Stimulated activated CD4-positive, alpha-beta T cell treated with anti-CD3 and anti-CD28 coated beads, Interleukin-1b, Interleukin-23, amount 100 ng/mL, for 48 hours (primary cell): Measurements from ENCODE around the gene HBP1.
"Not testable (repeated sequence)": the region's sequence is repeated elsewhere in the genome, so short reads cannot be mapped to it uniquely, and the experiment has no call there.

Experiments
- DNase-seq: peaks from one replicate; pipeline ENCODE4 v3.0.0-alpha.2; 2020

The HBP1 gene

DNA sequence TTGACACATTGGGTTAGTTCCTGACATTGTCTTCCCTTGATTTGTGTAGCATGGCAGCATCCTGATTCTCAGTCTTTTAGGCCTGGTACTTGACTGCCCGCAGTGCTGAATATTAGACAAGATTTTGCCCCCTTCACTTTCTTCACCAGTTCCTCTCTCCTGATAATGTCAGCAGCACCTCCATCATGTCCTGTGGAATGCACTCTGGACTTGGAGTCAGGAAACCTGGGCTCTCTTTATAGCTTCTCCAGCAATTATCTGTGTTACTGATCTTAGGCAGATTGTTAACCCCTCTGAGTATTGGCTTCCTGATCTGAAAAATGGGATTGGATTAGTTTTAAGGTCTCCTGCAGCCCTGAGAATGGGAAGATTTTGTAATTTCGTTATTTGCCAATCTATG, 19.0 kb downstream of the HBP1 start:
- DNase-seq = no peak

DNA sequence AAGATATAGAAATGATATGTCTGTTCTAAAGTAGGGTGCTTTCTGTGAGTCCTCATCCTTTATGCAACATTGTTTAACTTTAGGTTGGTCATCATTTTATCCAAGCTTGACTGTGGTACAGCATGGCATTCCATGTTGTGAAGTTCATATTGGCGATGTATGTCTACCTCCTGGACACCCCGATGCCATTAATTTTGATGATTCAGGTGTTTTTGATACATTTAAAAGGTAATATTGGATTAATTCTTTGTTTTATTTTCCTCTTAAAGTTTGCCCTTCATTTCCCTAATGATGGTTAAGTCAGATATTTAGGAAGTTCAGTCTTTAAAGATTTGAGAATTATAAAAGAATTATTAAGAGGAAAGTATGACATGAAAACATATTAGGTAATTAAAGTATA, 21.3 kb downstream of the HBP1 start:
- no peak for DNase-seq

DNA sequence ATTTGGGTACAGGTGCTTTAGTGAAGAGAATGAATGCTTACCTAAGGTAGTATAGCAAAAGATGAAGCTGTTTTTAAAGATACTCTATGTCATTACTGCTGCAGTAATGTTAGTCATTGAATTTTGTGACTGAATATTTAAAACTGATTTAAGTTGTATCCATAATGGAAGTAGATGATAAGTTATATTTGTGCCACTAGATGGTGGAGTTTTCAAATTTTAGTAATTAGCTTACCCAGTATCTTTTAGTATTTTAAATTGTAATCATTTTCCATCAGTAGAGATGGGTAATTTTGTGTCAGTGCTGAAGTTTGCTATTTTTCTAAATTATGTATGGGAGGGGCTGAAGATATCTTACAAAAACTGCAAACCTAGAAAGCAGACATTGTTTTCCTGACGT, 25.2 kb downstream of the HBP1 start:
- no peak for DNase-seq

DNA sequence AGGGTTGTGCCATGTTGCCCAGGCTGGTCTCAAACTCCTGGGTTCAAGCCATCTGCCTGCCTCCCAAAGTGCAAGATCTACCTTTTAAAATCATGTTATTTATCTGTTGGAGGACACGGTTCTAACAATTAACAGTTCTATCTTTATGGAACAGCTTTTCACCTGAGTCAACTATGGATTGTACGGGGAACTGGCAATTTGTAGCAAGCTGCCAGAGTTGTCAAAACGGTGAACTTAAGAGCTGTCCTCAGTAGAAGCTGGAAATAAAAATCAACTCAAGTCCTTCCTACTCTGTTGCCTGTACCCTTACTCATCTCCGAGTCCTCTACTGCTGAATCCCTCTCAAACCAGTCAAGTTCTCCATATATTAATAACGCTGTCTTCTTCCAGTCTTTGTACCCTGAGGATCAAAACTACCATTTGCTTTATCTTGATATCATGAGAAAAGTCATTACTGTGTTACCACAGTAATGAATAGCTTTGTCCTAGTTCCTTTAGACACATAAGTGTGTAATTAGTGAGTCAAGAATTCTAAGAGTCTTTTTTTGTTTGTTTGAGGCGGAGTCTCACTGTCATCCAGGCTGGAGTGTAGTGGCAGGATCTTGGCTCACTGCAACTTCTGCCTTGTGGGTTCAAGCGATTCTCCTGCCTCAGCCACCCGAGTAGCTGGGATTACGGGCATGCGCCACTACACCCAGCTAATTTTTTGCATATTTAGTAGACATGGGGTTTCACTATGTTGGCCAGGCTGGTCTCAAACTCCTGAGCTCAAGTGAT, 28.2 kb downstream of the HBP1 start:
- no peak for DNase-seq

DNA sequence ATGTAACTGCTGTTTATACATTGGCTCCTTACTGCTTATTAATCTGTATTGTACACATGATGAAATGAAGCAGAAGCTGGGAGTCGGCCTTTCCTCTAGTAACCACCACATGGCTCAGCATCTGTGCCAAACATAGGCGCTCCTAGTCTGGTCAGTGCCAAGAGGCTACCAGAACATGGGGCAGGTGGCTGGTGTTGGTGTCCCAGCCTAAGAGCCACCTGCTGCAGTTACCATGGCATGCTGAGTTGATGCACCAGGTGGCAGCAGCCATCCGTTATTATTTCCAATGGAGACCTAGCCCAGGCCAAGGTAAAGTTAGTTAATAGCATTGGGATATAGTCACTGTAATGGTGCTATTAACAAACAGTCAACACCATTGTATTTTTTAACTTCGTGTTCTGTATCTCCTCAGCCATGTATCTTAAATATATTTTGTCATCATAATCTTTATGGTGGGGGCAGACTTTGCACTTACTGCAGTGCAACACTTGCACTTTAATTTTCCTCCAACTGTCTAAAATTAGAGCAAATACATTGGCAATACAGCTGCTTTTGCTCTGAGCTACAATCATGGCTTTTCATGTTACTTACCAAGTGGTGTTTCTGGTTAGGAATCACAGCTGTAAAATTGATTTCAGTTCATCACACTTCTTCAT, 33.1 kb downstream of the HBP1 start:
- DNase-seq = peak; percentile 21

DNA sequence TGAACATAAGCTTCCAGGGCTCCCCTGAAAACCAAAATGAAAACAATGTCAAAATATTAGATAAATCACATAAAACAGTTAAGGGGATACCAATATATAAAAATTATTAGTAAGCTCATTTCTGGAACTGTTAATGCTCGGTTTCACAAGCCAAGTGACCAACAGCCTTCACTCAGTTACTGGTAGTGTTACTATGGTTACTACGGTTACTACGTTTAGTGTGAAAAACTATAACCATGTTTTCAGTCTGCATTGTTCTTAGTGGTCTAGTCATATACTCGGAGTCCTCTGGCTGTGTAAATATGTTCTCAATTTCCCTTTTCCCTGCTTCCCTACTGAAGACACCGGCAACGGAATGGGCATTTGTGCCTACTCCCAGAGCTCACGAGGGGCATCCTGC, 34.8 kb downstream of the HBP1 start:
- no peak for DNase-seq

DNA sequence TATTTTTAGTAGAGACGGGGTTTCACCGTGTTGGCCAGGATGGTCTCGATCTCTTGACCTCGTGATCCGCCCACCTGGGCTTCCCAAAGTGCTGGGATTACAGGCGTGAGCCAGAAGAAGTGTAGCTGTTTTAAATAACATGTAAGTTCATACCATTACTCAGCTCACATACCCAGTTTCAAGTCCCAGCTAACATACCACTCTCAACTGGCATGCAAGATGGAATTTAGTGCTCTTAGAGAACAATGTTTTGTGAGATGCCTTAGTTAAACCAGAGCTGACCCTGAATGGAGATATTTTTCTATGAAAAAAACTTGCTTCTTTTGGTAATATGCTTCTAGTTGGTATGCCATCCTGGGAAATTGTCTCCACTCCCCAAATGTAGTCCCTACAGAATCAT, 37.3 kb downstream of the HBP1 start:
- DNase-seq = no peak

DNA sequence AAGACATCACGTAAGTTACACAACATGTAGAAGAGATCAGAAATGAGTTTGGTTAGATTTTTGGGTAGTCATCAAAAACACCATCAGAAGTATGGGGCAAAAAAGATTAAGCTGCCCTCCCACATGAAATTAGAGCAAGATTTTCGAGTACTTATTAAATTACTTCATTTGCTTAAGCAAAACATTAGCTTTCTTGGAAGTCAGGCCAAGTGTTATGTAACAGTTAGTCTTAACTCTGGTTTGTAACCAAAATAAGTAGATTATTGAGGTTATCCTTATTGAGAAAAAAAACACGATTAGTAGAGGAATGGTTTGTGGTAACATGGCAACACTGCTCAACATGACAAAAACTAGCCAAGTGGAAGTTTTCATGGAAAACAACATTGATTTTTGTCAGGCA, 37.9 kb downstream of the HBP1 start:
- DNase-seq = no peak

DNA sequence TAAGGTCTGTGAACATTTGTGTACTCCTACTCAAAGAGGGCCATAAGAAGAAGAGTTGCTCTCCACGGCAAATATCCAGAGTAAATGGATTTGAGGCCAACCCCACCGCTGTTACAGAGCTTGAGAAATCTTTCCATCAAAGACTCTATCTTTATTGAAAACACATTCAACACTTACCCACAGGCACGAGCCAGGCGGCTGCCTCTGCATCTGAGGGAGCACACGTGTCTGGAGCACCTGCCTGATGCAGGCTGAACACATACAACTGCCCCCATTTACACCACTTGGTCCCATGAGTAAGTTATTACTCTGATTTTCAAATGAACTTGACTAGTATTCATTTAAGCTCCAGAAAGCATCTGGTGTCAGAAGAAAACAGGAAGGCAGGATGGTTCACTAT, 38.7 kb downstream of the HBP1 start:
- DNase-seq = no peak

DNA sequence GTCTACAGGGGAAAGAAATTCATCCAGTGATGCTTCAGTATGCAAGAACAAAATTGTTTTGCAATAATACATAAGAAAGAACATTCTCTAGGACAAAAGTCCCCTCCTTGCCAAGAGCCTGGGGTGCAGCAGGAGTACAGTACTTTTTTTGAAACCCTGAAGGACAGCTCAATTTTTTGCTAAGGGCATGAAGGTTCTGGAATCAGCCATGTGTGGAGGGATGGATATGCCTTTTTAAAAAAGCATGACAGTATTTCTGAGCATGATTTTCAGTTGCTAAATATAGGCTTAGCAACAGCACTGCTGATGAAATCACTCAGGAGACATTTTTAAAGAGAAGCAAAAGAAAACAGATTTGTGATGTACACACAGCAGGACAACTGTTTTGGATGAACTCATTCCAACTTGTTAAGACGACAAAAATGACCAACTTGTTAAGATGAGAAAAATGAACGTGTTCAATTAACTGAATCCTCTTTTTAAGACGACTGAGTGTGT, 39.3 kb downstream of the HBP1 start:
- no peak for DNase-seq

DNA sequence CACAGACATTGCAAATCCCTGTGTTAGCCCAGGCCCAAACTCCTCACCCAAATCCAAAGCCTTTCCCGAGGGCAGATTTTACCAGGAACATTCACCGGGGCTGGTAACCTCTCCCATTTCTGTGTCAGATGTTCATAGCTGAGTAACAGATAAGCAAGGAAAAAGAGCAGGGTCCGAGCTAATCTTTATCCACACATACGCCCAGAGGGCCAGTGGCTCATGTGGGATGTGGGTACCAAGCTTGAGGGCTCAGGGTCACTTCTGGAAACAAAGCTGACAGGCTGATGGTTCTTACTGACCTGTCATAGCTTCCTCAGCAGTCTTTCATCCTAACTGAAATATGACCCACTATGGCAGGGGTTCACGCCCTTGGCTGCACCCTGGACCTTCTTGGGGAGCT, 39.8 kb downstream of the HBP1 start:
- no peak for DNase-seq

DNA sequence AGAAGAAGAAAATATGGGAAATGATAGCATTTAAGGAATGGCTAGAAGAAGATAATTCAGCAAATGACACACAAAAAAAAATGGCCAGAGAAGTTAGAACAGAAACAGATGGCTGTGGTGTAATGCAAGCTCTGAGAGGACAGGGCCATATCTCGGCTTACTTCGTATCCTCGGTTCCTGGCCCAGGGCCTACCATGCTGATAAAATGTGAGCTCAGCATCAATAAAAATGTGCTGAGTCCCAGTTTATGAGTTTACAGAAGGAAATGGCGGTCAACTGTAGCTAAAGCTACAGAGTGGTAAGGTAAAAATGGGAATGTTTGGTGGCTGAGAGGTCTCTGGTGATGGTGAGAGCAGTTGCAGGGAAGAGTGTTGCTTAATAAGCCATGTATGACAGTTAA, 40.8 kb downstream of the HBP1 start:
- DNase-seq = no peak

DNA sequence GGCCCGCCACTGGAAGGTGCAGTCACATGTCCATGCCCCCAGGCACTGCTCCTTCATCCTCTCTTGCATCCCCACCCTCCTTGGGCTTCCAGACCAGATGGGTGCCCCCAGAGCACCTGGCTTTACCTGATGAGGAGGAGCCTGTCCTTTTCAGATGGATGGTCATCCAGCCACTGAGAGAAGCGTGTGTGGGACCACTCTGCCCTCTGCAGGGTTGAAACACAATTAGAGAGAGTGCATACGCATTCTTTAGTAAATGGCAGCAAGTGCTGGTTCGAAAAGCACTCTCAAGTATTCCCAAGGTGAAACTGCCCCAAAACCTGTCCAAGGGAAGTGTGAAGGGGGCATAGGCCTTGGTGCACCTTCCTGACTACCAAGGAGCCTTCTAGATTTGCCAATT, 41.6 kb downstream of the HBP1 start:
- no peak for DNase-seq

DNA sequence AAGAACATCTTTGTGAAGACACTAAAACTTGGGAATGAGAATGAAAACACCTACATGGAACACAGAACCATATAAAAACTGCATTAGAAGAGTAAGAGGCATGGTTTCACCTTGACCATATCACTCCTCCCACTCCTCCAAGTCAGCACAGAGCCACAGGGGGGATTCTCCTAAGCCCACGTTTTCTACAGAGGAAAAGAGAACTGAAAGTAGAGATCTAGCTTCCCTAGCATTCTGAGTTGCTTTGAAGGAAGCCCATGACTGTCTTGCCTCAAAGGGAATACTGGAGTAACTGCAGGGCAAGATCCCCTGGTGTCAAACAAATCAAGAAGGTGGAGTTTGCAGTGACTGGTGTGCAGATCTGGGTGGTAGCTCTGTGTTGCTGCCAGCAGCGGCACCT, 43.9 kb downstream of the HBP1 start:
- no peak for DNase-seq

DNA sequence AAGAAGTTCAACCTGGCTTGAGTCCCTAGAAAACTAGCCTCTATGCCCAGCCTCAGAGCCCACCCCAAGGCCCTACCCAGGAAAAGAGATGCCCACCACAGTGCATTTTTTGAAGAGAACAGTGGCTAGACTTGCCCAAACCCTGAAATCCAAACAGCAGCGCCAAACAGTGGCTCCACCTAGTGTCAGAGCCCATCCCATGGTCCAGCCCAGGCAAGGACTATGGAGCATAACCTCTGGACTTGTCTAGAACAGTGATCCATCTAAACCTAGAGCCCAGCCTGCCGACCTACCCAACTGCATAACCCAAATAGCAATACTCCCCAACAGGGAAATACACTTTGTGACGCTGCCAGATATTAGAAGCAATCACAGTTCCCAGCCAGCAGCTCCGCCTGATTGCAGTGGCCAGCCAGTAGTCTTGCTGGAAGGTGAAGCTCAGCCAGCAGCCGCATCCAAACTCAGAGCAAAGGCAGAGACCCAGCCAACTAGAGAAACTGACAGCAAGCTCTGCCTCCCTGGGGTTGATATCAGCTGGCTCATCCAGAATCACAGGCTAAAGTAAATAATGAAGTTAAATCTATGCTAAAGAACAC, 44.5 kb downstream of the HBP1 start:
- no peak for DNase-seq

DNA sequence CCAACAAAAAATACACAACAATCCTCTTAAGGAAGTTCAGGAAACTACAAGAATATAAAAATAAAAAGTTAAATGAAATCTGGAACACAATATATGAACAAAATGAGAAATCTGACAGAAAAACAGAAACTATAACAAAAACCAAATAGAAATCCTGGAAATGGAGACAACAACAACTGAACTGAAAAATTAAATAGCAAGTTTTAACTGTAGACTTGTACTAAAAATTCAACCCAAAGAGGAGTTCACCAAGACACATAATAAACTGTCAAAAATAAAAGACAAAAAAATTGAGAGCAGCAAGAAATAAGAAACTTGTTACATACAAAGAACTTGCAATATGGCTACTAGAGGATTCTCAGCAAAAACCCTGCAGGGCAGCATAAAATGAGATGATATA, 45.1 kb downstream of the HBP1 start:
- no peak for DNase-seq

DNA sequence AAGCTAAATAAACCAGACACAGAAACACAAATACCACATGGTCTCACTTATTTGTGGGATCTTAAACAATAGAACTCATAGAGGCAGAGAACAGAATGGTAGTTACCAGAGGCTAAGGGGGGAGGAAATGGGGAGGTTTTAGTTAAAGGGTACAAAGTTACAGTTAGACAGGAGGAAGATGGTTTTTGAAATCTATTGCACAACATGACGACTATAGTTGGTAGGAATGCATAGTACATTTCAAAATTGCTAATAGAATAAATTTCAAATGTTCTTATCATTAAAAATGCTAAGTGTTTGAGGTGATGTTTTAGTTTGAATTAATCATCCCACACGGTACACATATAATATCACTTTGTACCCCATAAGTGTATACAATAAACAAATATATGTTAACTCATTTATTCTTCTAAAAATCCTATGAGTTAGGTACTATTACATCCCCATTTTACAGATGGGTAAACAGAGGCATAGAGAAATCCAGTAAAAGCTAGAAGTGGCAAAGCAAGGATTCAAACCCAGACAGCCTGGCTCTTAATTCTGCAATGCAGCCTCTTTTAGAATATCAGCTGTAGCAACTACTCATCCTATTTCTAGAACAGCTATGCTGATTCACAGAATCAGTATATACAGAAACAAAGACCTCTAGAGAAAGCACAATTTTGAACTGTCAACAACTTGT, 50.9 kb downstream of the HBP1 start:
- no peak for DNase-seq

DNA sequence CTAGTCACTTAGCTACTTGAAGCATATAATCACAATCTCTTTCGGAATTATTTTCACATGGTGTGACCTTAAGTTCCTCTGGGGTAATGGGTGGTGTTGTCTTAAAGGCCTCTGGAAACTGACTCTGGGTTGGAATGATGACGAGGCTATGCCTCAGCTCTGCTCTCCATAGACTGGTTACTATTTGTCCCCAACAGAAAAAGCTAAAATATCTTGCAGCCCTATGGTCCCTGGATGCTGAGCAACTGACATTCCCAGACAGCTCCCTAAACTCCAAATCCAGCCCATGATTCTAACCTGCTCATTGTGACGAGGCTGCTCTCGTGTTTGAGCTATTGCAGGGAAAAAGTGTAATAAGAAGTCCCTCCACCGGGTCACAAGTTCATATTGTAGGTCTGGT, 51.6 kb downstream of the HBP1 start:
- no peak for DNase-seq

DNA sequence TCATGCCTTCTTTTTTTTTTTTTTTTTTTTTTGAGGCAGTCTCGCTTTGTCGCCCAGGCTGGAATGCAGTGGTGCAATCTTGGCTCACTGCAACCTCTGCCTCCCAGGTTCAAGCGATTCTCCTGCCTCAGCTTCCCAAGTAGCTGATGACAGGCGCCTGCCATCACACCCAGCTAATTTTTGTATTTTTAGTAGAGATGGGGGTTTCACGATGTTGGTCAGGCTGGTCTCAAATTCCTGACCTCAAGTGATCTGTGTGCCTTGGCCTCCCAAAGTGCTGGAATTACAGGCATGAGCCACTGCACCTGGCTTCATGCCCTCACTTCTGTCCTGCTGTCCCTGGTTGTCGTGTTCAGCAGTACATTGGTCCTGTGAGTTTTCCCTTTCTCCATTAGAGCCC, 52.0 kb downstream of the HBP1 start:
- not testable (repeated sequence) for DNase-seq

DNA sequence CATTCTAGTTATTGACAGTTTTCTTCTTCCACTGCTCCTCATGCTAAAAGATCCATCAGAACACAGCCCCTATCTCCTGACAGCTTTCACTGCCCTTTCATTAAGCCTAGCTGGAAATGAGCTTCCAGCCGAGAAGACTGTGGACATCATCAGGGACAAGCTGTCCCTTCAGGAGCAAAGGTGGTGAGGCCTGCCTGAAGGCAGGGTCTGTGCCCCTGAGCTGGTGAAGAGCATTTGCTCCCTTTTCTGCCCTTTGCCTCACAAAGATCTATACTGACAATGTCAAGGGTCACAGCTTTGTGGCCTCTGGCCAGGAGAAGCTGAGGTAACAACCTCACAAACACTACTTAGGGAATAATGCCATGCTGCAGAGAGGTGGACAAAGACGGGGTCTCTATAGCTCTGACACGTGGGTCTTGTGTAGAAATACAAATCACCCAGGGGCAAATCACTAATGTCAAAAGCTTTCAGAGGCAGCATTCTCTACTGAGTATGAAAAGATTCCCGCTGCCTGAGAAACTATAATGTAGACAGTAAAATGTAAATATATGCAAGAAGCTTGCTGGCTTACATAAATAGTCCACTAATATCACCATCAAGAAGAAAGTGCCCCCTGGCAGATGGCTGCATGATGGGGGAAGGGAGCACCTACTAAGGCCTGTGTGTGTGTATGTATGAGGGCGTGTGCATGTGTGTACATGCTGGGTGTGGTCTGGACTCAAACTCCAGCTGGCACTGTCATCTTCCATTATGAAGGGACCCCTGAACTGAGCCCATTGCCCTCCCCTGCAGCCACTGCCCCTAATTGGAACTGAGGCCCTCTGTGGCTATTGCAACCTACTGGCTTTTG, 55.8 kb downstream of the HBP1 start:
- no peak for DNase-seq

DNA sequence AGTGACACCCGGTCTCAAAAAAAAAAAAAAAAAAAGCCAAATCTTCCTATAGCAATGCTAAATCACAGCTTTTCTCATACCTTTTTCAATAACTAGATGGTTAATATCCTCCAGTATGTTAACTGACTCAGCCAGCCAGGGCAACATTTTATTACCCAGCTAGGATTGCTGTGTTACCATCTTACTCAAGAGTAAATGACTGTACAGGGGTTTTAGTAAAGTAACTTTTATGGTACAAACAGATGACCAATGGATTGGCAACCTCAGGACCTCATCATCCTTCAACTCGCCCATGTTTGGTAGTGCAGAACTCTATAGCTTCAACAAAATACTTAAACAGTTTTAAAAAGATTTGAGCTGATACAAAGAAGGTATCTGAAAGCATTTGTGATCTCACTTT, 59.5 kb downstream of the HBP1 start:
- DNase-seq = no peak

DNA sequence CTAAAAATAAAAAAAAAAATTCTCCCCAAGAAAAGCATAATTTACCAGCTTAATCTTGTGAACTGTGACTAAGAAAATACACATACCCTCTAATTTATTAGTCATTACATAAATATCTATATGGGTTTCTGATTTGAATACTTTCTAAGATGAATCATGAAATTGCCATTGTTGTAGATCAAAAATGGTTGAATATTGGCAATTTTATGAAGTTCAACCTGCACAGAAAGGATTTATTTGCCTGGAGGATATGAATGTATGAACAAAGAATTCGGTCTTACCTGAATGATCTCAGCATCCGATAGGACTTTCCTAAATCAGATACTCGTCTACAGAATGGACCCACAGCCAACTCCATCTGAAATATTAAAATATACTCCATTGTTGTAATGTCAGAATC, 61.5 kb downstream of the HBP1 start:
- no peak for DNase-seq

DNA sequence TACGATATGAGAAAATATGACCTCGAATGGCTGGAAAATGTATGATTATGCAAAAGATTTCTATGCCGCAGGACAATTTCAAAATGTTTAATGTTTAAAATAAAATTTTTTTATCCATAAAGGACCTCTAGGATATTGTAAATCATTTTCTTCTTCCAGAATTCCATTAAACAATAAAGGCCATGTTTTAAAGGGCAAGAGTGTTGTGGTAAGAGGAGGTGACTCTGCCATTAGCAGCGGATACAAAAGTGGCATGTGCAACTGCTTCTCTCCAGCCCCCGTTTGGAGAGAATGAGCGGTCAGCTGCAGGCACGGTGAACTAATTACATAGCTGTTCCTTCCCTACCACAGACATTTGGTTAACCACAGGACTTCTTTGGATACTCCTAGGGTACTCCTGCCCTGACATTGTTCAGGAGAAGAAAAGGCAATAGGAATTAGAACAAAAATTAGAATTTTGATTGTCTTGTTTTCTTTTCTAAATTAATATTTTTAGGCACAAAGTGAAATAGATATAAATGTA, 63.8 kb downstream of the HBP1 start:
- DNase-seq = no peak
